ACHN (cell line): Measurements from ENCODE around the gene PDC.
A peak's percentile ranks its signal among the peaks of the same experiment; 100 is the strongest.
"Not testable (repeated sequence)": the region's sequence is repeated elsewhere in the genome, so short reads cannot be mapped to it uniquely, and the experiment has no call there.

ENCODE experiments used
- DNase-seq: peaks from one replicate; pipeline ENCODE4 v3.0.0-alpha.2; 2015
- in situ Hi-C: cut with HindIII; loops from 2 replicates; pipeline ENCODE4 v1.10.0; 2017; ENCODE audit warnings: low sequenced_read_pairs, low pct_ligation_motif_present, low pct_unique_long_range_greater_than_20kb

The PDC gene

DNA sequence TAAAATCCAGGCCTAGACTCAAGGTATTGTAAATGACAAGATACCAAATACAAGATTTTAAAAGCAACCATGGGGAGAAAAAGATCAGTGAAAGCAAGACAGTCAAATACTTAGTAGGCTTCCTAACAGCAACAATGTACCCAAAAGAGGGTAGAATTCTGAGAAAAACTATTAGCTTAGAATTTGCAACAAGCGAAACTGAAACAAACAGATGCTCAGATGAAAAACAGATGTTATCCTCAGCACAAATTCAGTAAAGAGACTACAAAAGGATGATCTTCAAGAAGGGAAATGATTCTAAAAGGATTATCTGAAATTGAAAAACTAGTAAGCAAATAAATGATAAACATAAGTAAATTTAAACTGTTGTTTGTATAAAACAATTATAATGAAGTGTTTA, 40.0 kb downstream of the PDC start:
- in situ Hi-C loops: no loop called here

GRCh38 chr1:186420311-186420710, 40.6 kb downstream of the PDC start:
- in situ Hi-C loops: no loop called here
- no peak for DNase-seq

More for the DNA sequence above, 40.0 kb downstream of the PDC start:
- no peak for DNase-seq

GRCh38 chr1:186418503-186418902, 42.4 kb downstream of the PDC start:
- in situ Hi-C loops: no loop called here
- no peak for DNase-seq

GRCh38 chr1:186413319-186413718, 47.6 kb downstream of the PDC start:
- in situ Hi-C loops: no loop called here
- DNase-seq: no peak

DNA sequence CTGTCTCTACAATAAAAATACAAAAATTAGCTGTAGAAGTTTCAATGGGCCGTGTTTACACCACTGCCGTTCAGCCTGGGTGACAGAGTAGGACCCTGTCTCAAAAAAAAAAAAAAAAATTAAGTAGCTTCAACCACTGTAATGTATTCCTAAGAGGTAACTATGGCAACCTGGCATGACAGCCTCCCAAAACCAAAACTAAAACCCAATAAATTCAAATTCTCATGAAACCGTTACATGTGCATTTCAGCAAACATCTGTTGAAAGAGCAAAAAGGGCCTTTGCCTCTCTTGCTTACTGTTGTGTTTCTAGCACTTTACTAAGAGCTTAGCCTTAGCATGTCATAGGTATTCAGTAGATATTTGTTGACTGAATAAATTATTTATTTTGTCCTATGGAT, 51.8 kb downstream of the PDC start:
- no peak for DNase-seq
- in situ Hi-C loops: no loop called here

GRCh38 chr1:186404454-186405051, 56.4 kb downstream of the PDC start:
- in situ Hi-C loops: no loop called here
- DNase-seq: peak; percentile 57

GRCh38 chr1:186403632-186404031, 57.3 kb downstream of the PDC start:
- no peak for DNase-seq
- in situ Hi-C loops: no loop called here

DNA sequence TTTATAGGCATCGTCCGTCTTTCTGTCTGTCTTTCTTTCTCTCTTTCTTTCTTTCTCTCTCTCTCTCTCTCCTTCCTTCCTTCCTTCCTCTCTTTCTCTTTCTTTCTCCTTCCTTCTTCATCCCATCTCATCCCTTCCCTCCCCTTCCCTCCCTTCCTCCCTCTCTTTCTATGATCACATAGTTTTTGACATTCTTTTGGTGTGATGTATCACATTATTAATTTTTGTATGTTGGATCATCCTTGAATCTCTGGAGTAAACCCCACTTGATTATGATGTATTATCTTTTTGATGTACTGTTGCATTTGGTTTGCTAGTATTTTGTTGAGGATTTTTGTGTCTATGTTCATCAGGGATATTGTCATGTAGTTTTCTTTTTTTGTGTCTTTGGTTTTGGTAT, 59.5 kb downstream of the PDC start:
- in situ Hi-C loops, DNase-seq: not testable (repeated sequence)
